Fibroblast of skin of scalp (primary cell): ENCODE measurements around the gene BBLN.

Experiments used
- DNase-seq: peaks from one replicate; pipeline ENCODE4 v3.0.0-alpha.2; 2013

BBLN gene

DNA sequence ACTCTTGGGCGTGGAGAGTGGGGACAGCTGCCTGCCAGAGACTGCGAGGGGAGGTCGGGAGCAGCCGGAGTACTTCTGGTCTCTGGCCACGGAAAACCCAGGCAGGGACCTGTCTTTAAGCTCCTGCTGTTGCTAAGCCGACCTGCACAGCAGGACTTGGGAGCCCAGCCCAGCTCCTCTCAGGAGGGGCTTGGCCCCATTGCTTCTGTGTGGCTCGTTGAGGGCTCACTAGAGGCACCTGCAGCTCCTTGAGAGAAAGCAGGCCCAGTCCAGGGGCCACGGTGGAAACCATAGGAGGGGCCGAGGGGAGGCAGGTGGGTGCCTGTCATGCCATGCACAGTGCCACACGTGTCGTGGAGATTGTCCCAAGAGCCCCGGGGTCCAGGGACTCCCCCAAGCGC lies 14.1 kb upstream of the BBLN start:
- DNase-seq, result no peak

DNA sequence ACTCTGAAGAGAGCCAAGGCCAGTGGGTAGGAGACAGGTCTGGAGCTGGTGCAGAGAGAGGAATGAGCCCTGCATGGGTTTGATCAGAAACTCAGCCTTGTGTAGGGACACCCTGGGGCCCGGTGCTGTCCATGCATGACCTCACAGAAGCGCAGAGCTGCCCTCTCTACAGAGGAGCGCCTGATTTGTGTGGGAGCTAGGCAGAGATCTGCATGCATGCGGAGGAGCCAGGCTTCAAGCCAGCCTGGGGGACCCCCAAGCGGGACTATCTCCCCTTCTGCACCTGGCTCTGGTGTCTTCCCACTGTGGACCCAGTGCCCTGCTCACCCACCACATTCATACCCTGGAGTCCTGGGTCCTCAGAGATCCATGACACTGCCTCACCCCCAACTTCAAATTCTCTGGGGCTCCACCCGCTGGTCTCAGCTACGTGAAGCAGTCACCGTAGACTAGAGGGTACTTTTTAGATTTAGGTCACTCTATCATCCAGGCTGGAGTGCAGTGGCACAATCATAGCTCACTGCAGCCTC lies 13.4 kb upstream of the BBLN start:
- no peak for DNase-seq

GRCh38 chr9:128148509-128149000 lies 11.5 kb upstream of the BBLN start:
- no peak for DNase-seq

DNA sequence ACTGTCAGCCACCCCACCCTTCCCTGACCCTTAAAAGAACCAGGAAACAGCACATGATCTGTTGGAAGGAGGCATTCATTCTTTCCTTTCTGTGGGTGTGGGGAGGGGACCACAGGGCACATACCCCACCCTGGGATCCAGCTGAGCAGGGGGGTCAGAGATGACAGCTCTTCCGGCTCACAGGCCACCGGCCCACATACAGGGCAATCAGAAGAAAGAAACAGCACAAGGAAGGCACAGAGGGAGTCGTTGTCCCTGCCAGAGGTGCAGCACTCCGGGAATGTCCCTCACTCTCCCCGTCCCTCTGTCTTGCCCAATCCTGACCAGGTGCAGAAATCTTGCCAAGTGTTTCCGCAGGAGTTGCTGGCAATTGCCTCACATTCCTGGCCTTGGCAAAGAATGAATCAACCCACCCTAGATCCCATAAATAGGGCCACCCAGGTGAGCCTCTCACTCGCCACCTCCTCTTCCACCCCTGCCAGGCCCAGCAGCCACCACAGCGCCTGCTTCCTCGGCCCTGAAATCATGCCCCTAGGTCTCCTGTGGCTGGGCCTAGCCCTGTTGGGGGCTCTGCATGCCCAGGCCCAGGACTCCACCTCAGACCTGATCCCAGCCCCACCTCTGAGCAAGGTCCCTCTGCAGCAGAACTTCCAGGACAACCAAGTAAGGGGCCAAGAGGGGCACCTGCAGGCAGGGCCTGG lies 10.9 kb upstream of the BBLN start, which contains the start of gene LCN2:
TSS of gene LCN2 (plus strand) at position 453 of the 701 bp plus-strand sequence. CDS start at position 526, 73 bp downstream.
- DNase-seq, result no peak

DNA sequence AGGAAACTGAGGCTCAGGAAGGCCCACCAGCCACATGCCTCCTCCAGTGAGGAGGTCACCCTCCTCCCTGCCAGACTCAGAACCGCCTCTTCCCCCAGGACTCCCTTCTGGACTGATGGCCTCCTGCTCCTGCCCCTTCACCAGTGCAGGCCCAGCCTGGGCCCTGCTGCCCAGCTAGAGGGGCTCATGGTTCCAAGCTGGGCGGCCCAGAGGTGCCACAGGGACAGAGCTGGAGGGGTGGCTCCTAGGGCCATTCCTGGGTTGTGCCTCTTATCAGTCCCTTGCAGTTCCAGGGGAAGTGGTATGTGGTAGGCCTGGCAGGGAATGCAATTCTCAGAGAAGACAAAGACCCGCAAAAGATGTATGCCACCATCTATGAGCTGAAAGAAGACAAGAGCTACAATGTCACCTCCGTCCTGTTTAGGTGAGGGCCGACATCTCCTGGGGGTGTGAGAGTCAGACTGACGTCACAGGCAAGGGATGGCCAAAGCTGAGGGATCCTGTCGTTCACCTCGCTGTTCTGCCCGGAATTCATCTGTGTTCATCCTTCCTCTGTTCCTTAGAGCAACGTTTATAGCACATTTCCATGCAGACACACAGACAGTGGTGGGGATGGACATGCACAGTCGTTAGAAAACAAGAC lies 10.0 kb upstream of the BBLN start:
- no peak for DNase-seq

DNA sequence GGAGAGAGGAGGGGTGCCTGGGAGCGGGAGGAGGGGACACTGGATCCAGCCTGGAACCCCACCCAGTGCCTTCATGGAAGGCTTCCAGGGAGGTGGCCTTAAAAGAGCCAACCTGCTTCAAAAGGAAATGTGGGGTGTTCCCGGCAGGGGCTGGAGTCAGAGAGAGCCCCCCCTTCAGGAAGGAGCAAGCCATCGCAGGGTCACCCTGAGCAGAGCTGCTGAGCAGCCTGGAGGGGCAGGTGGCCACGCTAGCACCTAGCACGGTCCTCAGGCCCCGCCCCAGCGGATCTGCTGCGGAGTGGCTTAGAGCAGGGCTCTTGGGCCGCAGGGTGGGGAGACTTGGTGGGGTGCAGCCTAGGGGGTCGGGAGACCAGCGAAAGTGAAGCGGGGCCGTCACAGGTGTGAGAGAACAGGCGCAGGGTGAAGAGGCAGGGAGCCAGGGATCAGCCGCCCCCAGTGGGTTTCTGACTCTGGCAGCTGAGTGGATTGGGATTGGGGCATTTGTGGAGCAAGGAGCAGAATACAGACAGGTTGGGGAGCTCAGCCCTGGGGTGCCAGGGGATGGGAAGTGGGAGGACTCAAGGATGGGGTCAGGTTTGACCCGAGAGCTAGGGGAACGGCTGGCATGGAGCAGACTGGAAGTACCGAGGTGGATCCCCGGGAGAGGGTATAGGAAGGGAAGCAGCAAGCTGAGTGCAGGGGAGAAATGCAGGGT lies 9.3 kb upstream of the BBLN start:
- DNase-seq, result no peak

GRCh38 chr9:128151309-128152132 lies 8.5 kb upstream of the BBLN start:
- no peak for DNase-seq

DNA sequence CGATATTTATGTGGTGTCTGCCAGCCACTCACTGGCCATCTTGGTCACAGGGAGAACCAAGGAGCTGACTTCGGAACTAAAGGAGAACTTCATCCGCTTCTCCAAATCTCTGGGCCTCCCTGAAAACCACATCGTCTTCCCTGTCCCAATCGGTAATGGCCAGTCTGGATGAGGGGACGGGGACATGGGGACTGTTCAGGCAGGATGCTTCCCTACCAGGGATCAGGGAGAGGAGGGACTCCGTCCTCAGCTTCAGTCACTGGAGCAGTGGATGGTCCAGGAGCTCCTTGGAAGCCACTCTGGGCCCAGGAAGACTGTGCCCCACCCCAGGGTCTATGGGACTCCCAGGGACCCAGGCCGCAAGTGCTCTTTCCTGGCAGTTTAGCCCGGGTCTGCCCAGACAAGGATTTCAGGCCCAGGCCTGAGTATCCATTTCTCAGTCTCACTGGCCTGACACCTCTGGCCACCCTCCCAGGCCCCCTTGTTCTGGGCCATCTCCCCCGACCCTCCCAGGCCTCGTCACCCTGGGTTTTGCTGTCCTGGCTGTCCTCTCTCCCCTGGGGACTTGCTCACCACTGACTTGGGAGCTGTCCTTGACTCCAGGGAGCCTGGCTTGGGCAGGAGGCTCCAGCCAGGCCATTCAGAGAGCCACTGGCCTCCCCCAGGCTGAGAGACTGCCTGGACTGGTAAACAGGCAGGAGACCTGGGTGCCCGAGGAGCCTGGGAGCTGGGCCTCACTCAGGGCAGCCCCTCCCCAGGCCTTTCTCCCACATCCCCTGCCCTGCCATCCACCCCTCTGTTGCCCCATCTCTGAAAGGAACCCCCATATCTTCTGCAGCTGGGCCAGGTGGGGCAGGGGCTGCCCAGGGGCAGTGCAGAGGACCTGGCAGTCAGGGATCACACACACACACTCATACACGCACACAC lies 7.7 kb upstream of the BBLN start:
- no peak for DNase-seq

DNA sequence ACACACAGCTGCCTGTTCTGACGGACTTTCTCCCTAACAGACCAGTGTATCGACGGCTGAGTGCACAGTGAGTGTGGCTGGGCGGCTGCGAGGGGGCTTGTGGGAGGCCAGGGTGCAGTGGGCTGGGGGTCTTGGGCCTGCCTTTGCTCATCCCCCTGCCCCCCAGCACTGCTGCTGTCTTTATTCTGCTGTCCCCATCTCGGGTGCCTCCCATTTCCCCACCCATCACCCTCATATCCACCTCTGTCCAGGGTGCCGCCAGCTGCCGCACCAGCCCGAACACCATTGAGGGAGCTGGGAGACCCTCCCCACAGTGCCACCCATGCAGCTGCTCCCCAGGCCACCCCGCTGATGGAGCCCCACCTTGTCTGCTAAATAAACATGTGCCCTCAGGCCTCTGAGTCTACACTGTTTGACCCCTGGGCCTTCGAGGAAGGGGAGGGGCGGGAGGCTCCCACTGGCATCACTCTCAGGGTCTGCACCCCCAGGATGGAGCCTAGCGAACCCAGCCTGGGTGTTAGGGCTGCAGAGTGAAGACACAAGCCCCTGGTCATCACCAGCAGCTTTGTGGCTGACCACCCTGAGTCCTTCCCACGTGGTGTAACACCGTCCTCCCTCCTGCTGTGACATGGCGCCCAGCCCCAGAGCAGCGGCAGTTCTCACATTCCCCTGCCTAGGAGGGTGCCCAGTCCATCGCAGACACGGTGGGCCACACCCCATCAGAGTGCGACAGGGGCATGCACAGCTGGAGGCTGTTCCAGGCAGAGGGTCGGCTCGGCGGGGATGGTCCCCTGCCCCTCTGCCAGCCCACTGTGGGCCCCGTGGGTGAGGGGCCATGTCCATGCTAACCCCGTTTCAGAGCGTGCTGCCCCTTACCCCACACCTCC lies 6.8 kb upstream of the BBLN start:
- no peak for DNase-seq

GRCh38 chr9:128153947-128154695 lies 5.9 kb upstream of the BBLN start:
- no peak for DNase-seq

DNA sequence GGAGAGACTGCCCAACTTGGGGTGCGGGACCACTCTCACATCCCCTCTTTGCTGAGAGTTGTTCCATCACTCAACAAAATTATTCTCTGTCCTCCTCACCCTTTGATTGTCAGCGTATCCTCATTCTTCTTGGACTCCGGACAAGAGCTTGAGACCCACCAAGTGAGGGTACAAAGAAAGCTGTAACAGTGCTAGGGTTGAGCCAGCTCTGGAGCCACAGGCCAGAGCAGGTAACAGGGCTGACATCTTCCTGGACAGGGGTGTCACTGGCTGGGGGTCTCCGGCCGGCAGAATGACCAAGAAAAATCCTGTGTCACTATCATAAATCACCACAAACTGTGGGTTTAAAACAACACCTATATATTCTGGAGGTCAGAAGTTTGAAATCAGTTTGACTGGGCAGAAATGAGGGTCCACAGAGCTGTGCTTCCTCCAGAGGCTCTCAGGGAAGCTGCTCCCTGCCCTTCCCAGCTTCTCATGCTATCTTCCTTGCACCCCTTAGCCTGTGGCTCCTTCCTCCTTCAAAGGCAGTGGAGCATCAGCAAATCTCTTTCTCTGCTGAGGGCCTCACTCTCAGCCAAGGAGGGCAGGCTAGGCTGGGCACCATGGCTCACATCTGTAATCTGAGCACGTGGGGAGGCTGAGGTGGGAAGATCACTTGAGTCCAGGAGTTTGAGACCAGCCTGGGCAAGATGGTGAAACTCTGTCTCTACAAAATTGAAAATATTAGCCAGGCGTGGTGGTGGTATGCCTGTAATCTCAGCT lies 4.1 kb upstream of the BBLN start:
- no peak for DNase-seq

- no peak for DNase-seq
Measured at GRCh38 chr9:128159522-128159783, 612 bp upstream of the BBLN start.

GRCh38 chr9:128160603-128160987 lies 530 bp downstream of the BBLN start:
- no peak for DNase-seq

DNA sequence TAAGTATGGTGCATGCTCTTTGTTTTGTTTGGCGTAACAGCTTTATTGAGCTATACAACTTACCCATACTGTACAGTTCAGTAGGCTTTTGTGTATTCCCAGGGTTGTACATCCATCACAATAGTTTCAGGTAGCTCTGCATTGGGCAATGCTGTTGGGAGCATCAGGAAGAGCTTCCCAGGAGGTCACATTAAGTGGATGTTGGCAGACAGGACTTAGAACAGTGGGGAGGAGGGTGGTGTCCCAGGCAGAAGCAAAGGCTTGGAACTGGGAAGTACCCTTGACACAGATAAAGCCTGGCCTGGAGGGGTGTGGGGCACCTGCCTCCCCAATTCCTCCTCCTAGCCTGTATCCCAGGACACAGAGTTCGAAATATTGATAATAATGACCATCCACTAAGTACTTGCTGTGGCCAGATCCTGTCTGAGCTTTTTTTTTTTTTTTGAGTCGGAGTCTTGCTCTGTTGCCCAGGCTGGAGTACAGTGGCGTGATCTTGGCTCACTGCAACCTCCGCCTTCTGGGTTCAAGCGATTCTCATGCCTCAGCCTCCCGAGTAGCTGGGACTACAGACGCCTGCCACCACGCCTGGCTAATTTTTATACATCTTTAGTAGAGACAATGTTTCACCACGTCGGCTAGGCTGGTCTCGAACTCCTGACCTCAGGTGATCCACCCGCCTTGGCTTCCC lies 1.3 kb downstream of the BBLN start:
- no peak for DNase-seq

DNA sequence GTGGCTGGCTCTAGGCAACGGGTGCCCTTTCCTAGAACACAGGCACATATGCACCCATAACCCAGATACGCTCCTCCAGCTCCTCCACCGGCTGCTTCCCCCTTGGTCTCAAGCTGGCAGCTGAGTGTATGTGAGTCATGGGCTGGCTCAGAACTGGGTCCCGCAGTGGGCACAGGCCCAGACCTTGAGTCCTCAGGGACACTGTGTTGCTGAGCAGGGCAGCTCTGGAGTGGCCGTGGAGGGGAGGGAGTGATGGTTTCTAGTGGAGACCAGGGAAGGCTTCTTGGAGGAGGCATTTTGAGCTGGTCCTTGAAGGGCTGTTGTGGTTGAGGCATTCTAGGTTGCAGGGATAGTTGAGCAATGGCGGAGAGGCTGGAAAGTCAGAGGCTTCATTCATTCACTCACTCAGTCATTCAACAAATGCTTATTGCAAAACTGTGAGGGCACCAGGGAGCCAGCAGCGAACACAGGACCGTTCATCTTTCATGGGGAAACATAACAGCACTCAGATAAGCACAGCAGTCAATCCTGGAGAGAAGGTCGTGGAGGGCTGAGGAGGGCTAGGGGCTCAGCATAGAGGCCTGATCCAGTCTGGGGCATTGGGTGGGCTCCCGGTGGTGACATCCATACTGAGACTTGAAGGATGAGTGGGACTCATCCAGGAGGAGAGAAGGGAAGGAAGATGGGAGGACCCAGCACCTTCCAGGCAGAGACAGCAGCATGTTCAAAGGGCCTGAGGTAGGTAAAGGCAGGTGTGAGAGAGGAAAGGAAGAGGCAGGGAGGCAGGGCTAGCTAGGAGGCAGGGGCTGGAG lies 2.4 kb downstream of the BBLN start:
- DNase-seq, result no peak

- no peak for DNase-seq
Measured at GRCh38 chr9:128163027-128163515, 3.0 kb downstream of the BBLN start.
